Erythroblast (primary cell): Measurements from ENCODE around the gene THAP6.

Experiments
- GATA1 ChIP-seq: IDR thresholded peaks from 2 replicates; pipeline ENCODE4 v1.6.1; 2011; ENCODE audit warnings: low read depth, mild to moderate bottlenecking, control low read depth, low read length, moderate library complexity
- POLR2A ChIP-seq: IDR thresholded peaks from 2 replicates; pipeline ENCODE4 v1.6.1; 2011; ENCODE audit warnings: mild to moderate bottlenecking, low read length

- TF ChIP-seq POLR2A: no peak
- TF ChIP-seq GATA1: no peak
Observed at GRCh38 chr4:75477201-75477600, 37.1 kb upstream of the THAP6 start.
